Uterus (tissue), 4 donors: Measurements from ENCODE around the gene SMAD4. TPM values are rescaled to one million over a fixed set of nuclear protein-coding genes. Genes with fewer than 3 reads are reported as not detected.

Experiments used
- DNase-seq, 2 donors: peaks; one replicate each; pipeline ENCODE4 v3.0.0-alpha.2; 2019 to 2020
- H3K27ac ChIP-seq, 2 donors: fragments of 200-600 bp; sonication (generic); 1 replicate in 1 of 2; 2 replicates in 1 of 2; pipeline ENCODE4 v1.5.1; 2016 to 2018
- H3K27me3 ChIP-seq, 2 donors: fragments of 200-600 bp; sonication (generic); one replicate each; pipeline ENCODE4 v1.5.1; 2018 to 2019; ENCODE audit warnings: control low read depth in 1 of 2
- H3K36me3 ChIP-seq, 2 donors: fragments of 200-600 bp; sonication (generic); one replicate each; pipeline ENCODE4 v1.5.1; 2019; ENCODE audit warnings: control low read depth in 1 of 2
- H3K4me1 ChIP-seq, 2 donors: fragments of 200-600 bp; sonication (generic); one replicate each; pipeline ENCODE4 v1.5.1; 2018 to 2019; ENCODE audit warnings: control low read depth in 1 of 2
- H3K4me3 ChIP-seq, 2 donors: fragments of 200-600 bp; sonication (generic); 1 replicate in 1 of 2; 2 replicates in 1 of 2; pipeline ENCODE4 v1.5.1; 2018 to 2019; ENCODE audit warnings: mild to moderate bottlenecking in 1 of 2
- H3K9me3 ChIP-seq, 2 donors: fragments of 200-600 bp; sonication (generic); one replicate each; pipeline ENCODE4 v1.5.1; 2019; ENCODE audit warnings: control low read depth in 1 of 2
- POLR2A ChIP-seq, 2 donors: fragments of 450-650 bp; IDR thresholded peaks; one replicate each; pipeline ENCODE4 v1.6.1; 2016; ENCODE audit warnings: antibody characterized with exemption in 2 of 2, mild to moderate bottlenecking in 1 of 2, moderate library complexity in 1 of 2
- intact Hi-C: fragments of 100-400 bp; cut with DNase I; formaldehyde crosslinking; loops from one replicate; pipeline ENCODE4 v1.15.1; 2023; ENCODE audit warnings: low total_unique reads
- total RNA-seq, 4 donors: library from RNA; depleted of rRNA in 3 of 4; stranded (reverse); fragments of >200 nt in 3 of 4; gene quantifications; one replicate each; pipeline versions ENCODE4 v1.1.0 to v1.2.4, GENCODE V29; 2014 to 2023
- TF ChIP-seq, protein P1 (sequence below), 4 experiments: fragments of 200-600 bp in 2 of 4; fragments of 450-650 bp in 2 of 4; sonication (generic) in 2 of 4; IDR thresholded peaks; one replicate each; pipeline ENCODE4 v1.5.1; 2016 to 2019; ENCODE audit warnings: antibody characterized with exemption in 4 of 4, mild to moderate bottlenecking in 2 of 4, moderate library complexity in 1 of 4
- donor health status: DM: yes; HTN: yes; CAD: no.

SMAD4 gene
- total RNA-seq, 4 donors from 2014 or later: 104 to 198 (median 141) TPM

DNA sequence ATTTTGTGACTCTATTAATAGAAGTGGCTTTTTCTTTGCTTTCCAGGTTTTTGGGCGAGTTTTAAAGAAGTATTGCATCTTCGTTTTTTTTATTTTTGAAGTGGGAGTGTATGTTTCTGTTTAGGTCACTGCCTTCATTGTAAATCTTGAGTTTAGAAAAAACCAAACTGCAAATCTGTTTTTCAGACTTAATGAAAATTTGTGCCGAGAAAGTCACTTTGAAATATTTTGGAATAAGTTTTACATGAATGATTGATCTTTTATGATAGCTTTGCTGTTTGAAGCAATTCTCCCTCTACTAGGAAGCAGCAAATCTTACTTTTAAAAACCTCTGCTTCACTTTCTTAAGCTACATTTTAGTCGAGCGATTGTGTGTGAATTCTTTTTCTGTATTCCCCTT lies 2.2 kb downstream of the SMAD4 start:
- Histone ChIP-seq H3K4me1 (peaks cover 14 to 17% of the 10 kb centered on the region in 2 donors), H3K9me3 (no peaks in the 10 kb centered on the region), H3K27ac (peak overlapping the region in 1 of 2 donors; percentile 99), H3K4me3 (peak overlapping the region; percentile 4 to 90), H3K36me3 (no peaks in the 10 kb centered on the region), H3K27me3 (no peaks in the 10 kb centered on the region)
- DNase-seq: no peak
- intact Hi-C loops: loop anchor here (5.0 kb wide), 2 partner anchors 40 to 165 kb away; partner anchors contain the start of gene MEX3C
- no peak for TF ChIP-seq POLR2A (IDR thresholded peaks at IDR 0.05)
- TF ChIP-seq, protein P1, sequence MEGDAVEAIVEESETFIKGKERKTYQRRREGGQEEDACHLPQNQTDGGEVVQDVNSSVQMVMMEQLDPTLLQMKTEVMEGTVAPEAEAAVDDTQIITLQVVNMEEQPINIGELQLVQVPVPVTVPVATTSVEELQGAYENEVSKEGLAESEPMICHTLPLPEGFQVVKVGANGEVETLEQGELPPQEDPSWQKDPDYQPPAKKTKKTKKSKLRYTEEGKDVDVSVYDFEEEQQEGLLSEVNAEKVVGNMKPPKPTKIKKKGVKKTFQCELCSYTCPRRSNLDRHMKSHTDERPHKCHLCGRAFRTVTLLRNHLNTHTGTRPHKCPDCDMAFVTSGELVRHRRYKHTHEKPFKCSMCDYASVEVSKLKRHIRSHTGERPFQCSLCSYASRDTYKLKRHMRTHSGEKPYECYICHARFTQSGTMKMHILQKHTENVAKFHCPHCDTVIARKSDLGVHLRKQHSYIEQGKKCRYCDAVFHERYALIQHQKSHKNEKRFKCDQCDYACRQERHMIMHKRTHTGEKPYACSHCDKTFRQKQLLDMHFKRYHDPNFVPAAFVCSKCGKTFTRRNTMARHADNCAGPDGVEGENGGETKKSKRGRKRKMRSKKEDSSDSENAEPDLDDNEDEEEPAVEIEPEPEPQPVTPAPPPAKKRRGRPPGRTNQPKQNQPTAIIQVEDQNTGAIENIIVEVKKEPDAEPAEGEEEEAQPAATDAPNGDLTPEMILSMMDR (IDR thresholded peaks at IDR 0.05): no peak

DNA sequence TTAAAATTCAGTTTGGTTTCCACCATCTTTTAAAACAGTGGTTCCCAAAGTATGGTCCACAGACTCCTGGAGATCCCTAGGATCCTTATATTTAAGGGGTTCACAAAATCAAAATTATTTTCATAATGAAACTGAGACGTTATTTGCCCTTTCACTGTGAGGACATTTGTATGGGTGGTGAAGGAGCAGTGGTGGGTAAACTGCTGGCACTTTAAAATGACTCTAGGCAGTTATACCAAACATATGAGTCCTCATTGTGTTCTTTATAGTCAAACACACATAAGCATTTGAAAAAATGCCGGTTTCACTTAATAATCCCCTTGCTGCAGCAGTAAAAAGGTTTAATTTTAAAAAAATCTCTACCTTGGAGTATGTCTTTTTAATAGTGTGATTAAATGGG lies 7.2 kb downstream of the SMAD4 start:
- Histone ChIP-seq H3K4me3 (no peak overlapping the region), H3K4me1 (peaks cover 11 to 17% of the 10 kb centered on the region in 2 donors), H3K27me3 (no peaks in the 10 kb centered on the region), H3K36me3 (no peaks in the 10 kb centered on the region), H3K27ac (no peak overlapping the region), H3K9me3 (no peaks in the 10 kb centered on the region)
- intact Hi-C loops: no loop called here
- TF ChIP-seq, protein P1 (IDR thresholded peaks at IDR 0.05): no peak
- TF ChIP-seq POLR2A (IDR thresholded peaks at IDR 0.05): no peak
- no peak for DNase-seq

DNA sequence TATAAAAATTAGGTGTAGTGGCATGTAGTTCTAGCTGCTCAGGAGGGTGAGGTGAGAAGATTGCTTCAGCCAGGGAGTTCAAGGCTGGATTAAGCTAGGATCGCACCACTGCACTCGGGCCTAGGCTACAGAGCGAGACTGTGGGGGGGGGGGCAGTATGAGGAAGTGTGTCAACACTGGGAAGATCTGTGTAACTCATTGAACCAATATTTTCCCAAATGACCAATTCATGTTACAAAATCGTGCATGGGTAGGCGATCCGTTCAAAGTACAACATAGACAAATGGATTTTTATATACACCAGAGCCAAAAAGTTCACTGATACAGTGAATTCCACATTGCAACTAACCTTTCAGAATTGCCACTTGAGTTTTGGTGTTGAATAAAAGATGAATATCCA lies 8.1 kb downstream of the SMAD4 start:
- no peak overlapping the region for H3K27ac ChIP-seq
- H3K27me3 ChIP-seq: no peaks in the 10 kb centered on the region
- H3K4me3 ChIP-seq: no peak overlapping the region
- no peaks in the 10 kb centered on the region for H3K36me3 ChIP-seq
- peaks cover 11 to 17% of the 10 kb centered on the region in 2 donors for H3K4me1 ChIP-seq
- intact Hi-C loops: no loop called here
- H3K9me3 ChIP-seq: no peaks in the 10 kb centered on the region
- no peak for TF ChIP-seq POLR2A (IDR thresholded peaks at IDR 0.05)
- no peak for DNase-seq

DNA sequence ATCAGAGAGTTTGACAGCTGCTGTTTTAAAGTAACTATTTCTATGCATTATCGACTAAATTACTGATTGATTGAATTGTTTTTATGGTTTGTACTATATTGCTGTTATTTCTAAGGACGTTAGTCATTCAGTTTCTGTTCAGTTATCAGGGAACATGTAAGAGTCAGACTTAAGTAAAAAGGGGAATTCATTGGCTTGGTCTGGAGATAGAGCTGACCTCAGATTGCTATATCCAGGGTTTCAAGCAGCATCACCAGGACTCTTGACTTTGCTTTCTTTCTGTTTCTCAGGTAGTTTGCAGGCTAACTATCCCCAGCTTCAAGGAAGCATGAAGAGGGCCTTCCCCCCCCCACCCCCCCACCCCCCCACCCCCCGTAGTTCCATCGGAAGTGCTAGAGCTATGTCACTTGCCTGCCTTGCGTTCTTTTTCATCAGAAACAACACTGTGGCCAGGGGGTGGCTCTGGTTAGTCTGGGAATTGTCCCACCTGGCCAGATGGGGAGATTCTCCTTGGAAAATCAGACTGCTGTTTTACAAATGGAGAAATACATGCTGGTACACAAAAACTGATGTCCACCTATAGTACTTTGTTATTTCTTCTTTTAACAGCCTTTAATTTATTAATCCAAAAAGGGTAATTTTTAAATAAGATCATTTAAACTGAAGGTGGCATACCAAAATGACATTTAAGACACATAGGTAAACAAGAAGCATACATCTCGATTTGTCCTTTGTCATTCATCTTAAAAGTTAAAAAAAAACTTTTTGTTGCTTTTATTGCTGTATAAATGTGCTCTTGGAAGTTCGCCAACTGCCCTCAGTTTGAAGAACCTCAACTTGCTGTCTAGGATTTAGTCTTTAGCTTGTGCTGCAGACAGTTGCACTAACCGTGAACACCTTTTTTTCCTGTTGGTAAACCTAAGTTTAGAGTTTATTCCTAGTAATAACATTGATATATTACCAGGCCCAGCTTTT lies 9.4 kb downstream of the SMAD4 start:
- Histone ChIP-seq H3K36me3 (no peaks in the 10 kb centered on the region), H3K4me1 (peaks cover 10 to 16% of the 10 kb centered on the region in 2 donors), H3K27ac (no peak overlapping the region), H3K9me3 (no peaks in the 10 kb centered on the region), H3K27me3 (no peaks in the 10 kb centered on the region), H3K4me3 (no peak overlapping the region)
- intact Hi-C loops: no loop called here
- TF ChIP-seq, protein P1 (IDR thresholded peaks at IDR 0.05): no peak
- no peak for TF ChIP-seq POLR2A (IDR thresholded peaks at IDR 0.05)
- DNase-seq: no peak

DNA sequence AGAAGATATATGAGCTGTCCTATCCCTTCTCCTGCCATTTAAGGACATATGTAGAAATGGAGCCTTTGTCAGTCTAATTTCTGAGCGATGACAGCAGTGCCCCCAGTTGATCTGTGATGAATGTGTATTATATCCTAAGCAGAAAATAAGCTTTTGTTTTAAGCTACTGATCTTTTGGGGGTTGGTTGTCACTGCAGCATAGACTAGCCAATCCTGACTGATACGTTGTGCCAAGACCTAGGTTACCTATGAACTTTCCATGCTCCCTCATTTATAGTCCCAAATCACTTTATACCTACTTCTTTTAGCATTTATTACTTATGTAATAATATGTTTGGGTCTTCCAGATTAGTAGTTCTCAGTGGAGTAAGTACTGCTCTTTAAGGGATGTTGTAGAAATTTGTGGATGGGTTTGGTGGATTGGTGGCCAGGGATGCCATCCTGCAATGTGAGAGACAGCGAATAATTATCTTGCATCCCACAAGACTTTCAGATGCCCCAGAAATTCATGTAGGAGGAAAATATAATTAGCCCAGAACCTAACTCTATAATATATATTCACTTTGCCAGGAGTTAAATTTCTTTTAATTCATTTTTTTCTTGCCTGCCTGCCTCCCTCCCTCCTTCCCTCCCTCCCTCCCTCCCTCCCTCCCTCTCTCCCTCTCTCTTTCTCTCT lies 11.8 kb downstream of the SMAD4 start:
- no peaks in the 10 kb centered on the region for H3K9me3 ChIP-seq
- no peak overlapping the region for H3K27ac ChIP-seq
- DNase-seq: no peak
- TF ChIP-seq, protein P1 (IDR thresholded peaks at IDR 0.05): no peak
- TF ChIP-seq POLR2A (IDR thresholded peaks at IDR 0.05): no peak
- no peaks in the 10 kb centered on the region for H3K36me3 ChIP-seq
- intact Hi-C loops: no loop called here
- H3K27me3 ChIP-seq: no peaks in the 10 kb centered on the region
- H3K4me3 ChIP-seq: no peak overlapping the region
- peaks cover 0 to 6% of the 10 kb centered on the region in 2 donors for H3K4me1 ChIP-seq
